Right cardiac atrium (tissue), 5 donors: Measurements from ENCODE around the gene EPM2A. TPM values are rescaled to one million over a fixed set of nuclear protein-coding genes. Genes with fewer than 3 reads are reported as not detected.
A peak's percentile ranks its signal among the peaks of the same experiment; 100 is the strongest.

ENCODE experiments used
- ATAC-seq, 2 donors: fragments of 200-7000 bp; cut with Tn5 transposase; one replicate each; pipeline versions ENCODE4 v1.8.0 to v1.9.1; 2020; ENCODE audit warnings: moderate library complexity in 2 of 2, mild to moderate bottlenecking in 1 of 2
- DNase-seq, 3 donors: peaks; one replicate each; pipeline ENCODE4 v3.0.0-alpha.2; 2020
- H3K27ac ChIP-seq: one replicate; pipeline ENCODE4 v1.5.1; 2013; ENCODE audit warnings: mild to moderate bottlenecking, low read length, control low read depth, moderate library complexity
- H3K27me3 ChIP-seq: one replicate; pipeline ENCODE4 v1.6.1; 2013; ENCODE audit not compliant: control insufficient read depth, insufficient read depth
- H3K4me1 ChIP-seq: one replicate; pipeline ENCODE4 v1.6.1; 2013; ENCODE audit warnings: low read length; ENCODE audit not compliant: control insufficient read depth, insufficient read depth
- H3K4me3 ChIP-seq: one replicate; pipeline ENCODE4 v1.5.1; 2013; ENCODE audit warnings: low read length, control low read depth
- H3K9me3 ChIP-seq: one replicate; pipeline ENCODE4 v1.6.1; 2013; ENCODE audit warnings: low read length; ENCODE audit not compliant: control insufficient read depth
- WGBS: extraction: QIAGEN DNeasy Blood & Tissue Kit; methylation state at CpG from one replicate; pipeline ENCODE4 v1.1.7; 2013; 5-methylcytosine and 5-hydroxymethylcytosine counted together
- intact Hi-C, 4 donors: fragments of 100-400 bp; cut with DNase I; formaldehyde crosslinking; loops; one replicate each; pipeline versions ENCODE4 v1.11.0 to v1.14.0; 2022 to 2023
- polyA plus RNA-seq: library from polyadenylated mRNA; stranded (reverse); fragments of 200-250 nt; gene quantifications from one replicate; pipeline ENCODE4 v1.2.3, GENCODE V29; 2013
- total RNA-seq, 4 donors: library from RNA; stranded (reverse); fragmentation: NEBNext Ultra II Directional; extraction: Animal tissue kit (Norgen Biotek cat#: 25700); gene quantifications; one replicate each; pipeline ENCODE4 v1.2.1, GENCODE V29; 2021
- donor health status: healthy with polysubstance abuse.
- donor health status: DM: no; HTN: yes; CAD: no.
- donor health status: DM: no; HTN: no; CAD: no.
- donor health status: DM: no; HTN: yes; CAD: no; lungs with severe emphysema.
- donor health status: DM: yes; HTN: yes; CAD: no.

Gene EPM2A
- total and polyA plus RNA-seq, 5 donors, result 13.7 to 42.3 (median 37.9) TPM

DNA sequence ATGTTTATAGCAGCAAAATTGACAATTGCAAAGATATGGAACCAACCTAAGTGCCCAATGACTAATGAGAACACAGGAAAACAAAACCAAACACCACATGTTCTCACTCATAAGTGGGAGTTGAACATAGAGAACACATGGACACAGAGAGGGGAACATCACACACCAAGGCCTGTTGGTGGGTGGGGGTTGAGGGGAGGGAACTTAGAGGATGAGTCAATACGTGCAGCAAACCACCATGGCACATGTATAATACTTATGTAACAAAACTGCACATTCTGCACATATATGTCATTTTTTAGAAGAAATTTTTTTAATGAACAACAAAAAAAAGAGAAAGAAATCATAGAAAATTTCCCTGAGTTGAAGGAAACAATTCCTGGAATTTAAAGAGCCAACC, 3.9 kb downstream of the EPM2A start:
- 71% methylated on average over 1 of the region's 1 CpG for WGBS

DNA sequence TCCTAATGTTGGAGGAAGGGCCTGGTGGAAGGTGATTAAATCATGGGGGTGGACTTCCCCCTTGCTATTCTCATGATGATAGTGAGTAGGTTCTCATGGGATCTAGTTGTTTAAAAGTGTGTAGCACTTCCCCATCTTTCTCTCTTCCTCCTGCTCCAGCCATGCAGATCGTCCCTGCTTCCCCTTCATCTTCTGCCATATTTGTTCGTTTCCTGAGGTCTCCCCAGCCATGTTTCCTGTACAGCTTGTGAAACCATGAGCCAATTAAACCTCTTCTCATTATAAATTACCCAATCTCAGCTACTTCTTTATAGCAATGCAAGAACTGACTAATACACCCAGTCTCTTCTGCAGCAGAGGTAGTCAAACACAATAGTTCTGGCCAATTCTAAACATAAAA, 5.4 kb downstream of the EPM2A start:
- 79% methylated on average over 2 of the region's 2 CpGs for WGBS
- intact Hi-C loops, result loop anchor here in 1 of 4 donors (10.0 kb wide), 1 partner anchor 165 kb away; no protein-coding TSS in a partner anchor
- DNase-seq (no peak), ATAC-seq (no peak)
- Histone ChIP-seq H3K27ac (no peak overlapping the region), H3K4me3 (no peak overlapping the region), H3K9me3 (no peaks in the 10 kb centered on the region), H3K27me3 (no peaks in the 10 kb centered on the region), H3K4me1 (no peaks in the 10 kb centered on the region)

More for the DNA sequence above, 3.9 kb downstream of the EPM2A start:
- Histone ChIP-seq H3K4me3 (no peak overlapping the region), H3K27me3 (no peaks in the 10 kb centered on the region), H3K4me1 (no peaks in the 10 kb centered on the region), H3K27ac (no peak overlapping the region), H3K9me3 (no peaks in the 10 kb centered on the region)
- DNase-seq (no peak), ATAC-seq (no peak)
- intact Hi-C loops, result loop anchor here in 1 of 4 donors (10.0 kb wide), 1 partner anchor 163 kb away; no protein-coding TSS in a partner anchor

DNA sequence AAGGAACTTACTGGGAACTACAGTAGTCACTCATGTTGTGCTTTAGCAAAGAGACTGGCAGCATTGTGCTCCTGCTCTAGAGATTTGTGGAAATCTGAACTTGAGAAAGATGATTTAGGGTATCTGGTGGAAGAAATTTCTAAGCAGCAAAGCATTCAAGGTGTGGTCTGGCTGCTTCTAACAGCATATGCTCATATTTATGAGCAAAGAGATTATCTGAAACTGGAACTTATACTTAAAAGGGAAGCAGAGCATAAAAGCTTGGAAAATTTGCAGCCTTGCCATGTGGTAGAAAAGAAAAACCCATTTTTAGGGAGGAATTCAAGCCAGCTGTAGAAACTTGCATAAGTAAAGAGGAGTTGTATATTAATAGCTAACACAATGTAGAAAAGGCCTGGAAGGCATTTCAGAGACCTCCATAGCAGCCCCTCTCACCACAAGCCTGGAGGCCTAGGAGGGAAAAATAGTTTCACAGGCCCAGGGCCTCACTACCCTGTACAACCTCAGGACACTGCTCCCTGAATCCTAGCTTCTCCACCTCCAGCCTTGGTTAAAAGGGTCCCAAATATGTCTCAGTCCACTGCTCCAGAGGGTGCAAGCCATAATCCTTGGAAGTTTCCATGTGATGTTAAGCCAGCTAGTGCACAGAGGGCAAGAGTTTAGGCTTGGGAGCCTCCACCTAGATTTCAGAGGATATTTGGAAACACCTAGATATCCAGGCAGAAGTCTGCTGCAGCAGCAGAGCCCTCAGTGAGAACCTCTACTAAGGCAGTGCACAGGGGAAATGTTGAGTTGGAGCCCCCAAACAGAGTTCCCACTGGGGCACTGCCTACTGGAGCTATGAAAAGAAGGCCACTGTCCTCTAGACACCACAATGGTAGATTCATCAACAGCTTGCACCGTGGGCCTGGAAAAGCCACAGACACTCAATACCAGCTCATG, 6.6 kb downstream of the EPM2A start:
- no peak overlapping the region for H3K27ac ChIP-seq
- no peaks in the 10 kb centered on the region for H3K9me3 ChIP-seq
- 95% methylated on average over 1 of the region's 1 CpG for WGBS
- no peak overlapping the region for H3K4me3 ChIP-seq
- H3K27me3 ChIP-seq, result no peaks in the 10 kb centered on the region
- no peaks in the 10 kb centered on the region for H3K4me1 ChIP-seq
- ATAC-seq (no peak), DNase-seq (no peak)
- intact Hi-C loops, result no loop called here

DNA sequence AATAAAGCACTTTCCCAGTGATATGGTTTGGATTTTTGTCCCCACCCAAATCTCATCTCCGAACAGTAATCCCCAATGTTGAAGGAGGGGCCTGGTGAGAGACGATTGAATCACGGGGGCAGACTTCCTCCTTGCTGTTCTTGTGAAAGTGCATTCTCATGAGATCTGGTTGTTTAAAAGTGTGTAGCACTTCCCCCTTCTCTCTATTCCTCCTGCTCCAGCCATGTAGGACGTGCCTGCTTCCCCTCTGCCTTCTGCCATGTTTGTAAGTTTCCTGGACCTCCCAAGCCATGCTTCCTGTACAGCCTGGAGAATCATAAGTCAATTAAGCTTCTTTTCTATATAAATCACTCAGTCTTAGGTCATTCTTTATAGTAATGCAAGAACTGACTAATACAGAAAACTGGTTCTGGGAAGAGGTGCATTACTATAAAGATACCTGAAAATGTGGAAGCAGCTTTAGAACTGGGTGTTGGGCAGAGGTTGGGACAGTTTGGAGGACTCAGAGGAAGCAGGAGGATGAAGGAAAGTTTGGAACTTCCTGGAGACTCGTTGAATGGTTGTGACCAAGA, 7.4 kb downstream of the EPM2A start:
- ATAC-seq (no peak), DNase-seq (no peak)
- H3K27ac ChIP-seq, result no peak overlapping the region
- H3K4me3 ChIP-seq, result no peak overlapping the region
- 71% methylated on average over 5 of the region's 5 CpGs for WGBS
- no peaks in the 10 kb centered on the region for H3K9me3 ChIP-seq
- no peaks in the 10 kb centered on the region for H3K4me1 ChIP-seq
- intact Hi-C loops, result no loop called here
- no peaks in the 10 kb centered on the region for H3K27me3 ChIP-seq

DNA sequence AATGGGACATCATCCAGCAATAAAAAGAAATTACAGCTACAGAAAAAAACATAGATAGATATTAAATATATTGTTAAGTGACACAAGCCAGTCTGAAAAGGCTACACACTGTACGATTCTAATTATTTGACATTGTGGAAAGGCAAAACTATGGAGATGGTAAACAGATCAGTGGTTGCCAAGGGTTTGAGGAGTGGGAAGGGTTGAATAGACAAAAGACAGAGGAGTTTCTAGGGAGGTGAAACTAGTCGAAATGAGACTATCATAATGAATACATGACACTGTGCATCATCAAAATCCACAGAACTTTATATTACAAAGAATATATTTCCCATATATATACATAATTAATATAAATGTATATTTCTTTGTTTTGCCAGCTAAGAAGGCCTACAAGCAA, 9.8 kb downstream of the EPM2A start:
- no peak for DNase-seq
- intact Hi-C loops, result no loop called here
- Histone ChIP-seq H3K27ac (no peak overlapping the region), H3K9me3 (no peaks in the 10 kb centered on the region), H3K4me3 (no peak overlapping the region), H3K27me3 (no peaks in the 10 kb centered on the region), H3K4me1 (no peaks in the 10 kb centered on the region)
- WGBS, result 87% methylated on average over 2 of the region's 2 CpGs
- no peak for ATAC-seq

DNA sequence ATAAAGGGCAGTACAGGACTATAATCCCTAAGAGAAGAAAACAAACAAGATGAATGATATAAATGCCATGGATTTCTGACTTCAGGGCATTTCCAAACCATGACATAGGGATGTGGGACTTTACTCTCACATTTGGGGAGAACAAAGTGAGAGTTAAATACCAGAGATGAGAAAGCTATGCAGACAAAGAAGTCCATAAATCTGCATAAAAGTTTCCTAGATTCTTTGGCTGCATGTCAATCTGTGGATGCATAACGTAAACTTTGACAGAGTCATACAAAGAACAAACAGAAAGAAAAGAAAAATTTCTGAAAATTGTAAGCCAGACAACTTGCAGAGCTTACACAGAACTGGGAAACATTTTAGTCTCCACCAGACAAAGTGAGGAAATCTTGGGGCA, 11.7 kb downstream of the EPM2A start:
- no peaks in the 10 kb centered on the region for H3K4me1 ChIP-seq
- WGBS, result 87% methylated on average over 1 of the region's 1 CpG
- DNase-seq (no peak), ATAC-seq (no peak)
- no peaks in the 10 kb centered on the region for H3K9me3 ChIP-seq
- no peak overlapping the region for H3K4me3 ChIP-seq
- intact Hi-C loops, result no loop called here
- no peaks in the 10 kb centered on the region for H3K27me3 ChIP-seq
- H3K27ac ChIP-seq, result no peak overlapping the region

DNA sequence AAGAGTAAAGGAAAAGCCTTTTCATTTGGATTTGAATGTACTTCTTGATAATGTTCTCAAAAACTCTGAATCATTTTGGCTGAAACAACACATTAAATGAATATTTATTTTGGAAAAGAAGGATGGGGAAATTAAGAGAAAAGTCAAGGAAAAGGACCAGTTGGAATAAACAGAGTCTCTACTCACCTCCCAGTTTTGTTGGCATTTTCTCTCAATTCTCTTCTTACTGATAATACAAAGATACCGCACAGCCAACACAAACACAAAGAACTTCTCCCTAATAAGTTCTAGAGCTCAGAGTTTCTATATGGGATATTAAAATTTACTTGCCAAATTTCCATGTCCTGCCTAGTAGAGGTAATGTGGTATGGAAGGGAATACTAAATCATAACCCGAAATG, 13.1 kb downstream of the EPM2A start:
- no peaks in the 10 kb centered on the region for H3K4me1 ChIP-seq
- DNase-seq, result no peak
- no peak overlapping the region for H3K27ac ChIP-seq
- H3K4me3 ChIP-seq, result no peak overlapping the region
- no peaks in the 10 kb centered on the region for H3K27me3 ChIP-seq
- 72% methylated on average over 2 of the region's 2 CpGs for WGBS
- intact Hi-C loops, result no loop called here
- H3K9me3 ChIP-seq, result no peaks in the 10 kb centered on the region
- ATAC-seq, result peak in 1 of 2 donors; percentile 69

DNA sequence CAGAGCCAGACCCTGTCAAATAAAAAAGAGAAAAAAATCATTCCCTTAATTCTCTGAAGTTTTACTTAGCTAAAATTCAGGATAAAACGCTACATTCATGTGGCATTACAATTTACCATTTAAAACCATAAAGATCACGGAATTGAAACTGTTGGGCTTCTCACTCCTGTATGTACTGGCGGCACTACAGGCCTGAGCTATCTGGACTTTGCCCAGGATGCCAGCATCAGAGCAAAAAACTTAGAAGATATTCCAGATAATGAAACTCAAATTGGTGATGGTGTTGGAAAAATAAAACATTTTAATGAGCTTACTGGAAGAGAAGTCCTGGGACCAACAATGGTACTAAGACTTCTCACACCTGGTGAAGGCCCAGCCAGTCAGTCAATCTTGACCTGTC, 14.2 kb downstream of the EPM2A start:
- H3K4me1 ChIP-seq, result no peaks in the 10 kb centered on the region
- H3K27me3 ChIP-seq, result no peaks in the 10 kb centered on the region
- H3K4me3 ChIP-seq, result no peak overlapping the region
- intact Hi-C loops, result no loop called here
- no peaks in the 10 kb centered on the region for H3K9me3 ChIP-seq
- no peak overlapping the region for H3K27ac ChIP-seq
- 98% methylated on average over 3 of the region's 3 CpGs for WGBS
- DNase-seq (no peak), ATAC-seq (no peak)

DNA sequence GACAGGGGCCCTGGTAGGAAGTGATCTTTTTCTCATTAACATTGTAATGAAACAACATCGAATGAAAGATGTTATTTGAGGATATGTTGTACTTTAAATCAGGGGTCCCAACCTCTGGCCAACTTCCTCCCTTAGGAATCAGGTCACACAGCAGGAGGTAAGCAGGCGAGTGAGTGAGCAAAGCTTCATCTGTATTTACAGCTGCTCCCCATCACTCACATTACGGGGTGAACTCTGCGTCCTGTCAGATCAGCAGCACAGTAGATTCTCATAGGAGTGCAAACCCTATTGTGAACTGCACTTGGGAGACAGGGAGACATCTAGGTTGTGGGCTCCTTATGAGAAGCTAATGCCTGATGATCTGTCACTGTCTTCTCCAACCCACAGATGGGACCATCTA, 19.9 kb downstream of the EPM2A start:
- no peaks in the 10 kb centered on the region for H3K4me1 ChIP-seq
- 72% methylated on average over 4 of the region's 4 CpGs for WGBS
- intact Hi-C loops, result no loop called here
- H3K27me3 ChIP-seq, result no peaks in the 10 kb centered on the region
- DNase-seq (no peak), ATAC-seq (no peak)
- H3K4me3 ChIP-seq, result no peak overlapping the region
- H3K9me3 ChIP-seq, result no peaks in the 10 kb centered on the region
- no peak overlapping the region for H3K27ac ChIP-seq

DNA sequence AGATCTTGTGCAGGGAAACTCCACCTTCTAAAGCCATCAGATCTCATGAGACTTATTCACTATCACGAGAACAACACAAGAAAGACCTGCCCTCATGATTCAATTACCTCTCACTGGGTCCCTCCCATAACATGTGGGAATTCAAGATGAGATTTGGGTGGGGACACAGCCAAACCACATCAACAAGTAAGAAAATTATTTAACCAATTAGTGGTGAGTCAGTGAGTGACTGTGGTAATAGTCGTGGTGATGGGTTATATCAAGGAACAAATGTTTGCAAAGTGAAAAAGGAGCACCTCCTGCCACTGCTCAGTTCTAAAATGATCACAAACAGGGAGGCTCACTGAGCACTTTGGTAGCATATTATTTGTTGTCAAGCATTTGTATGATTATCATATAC, 20.6 kb downstream of the EPM2A start:
- no peak for DNase-seq
- Histone ChIP-seq H3K27ac (no peak overlapping the region), H3K9me3 (no peaks in the 10 kb centered on the region), H3K27me3 (no peaks in the 10 kb centered on the region), H3K4me1 (no peaks in the 10 kb centered on the region), H3K4me3 (no peak overlapping the region)
- intact Hi-C loops, result no loop called here
- WGBS, result 91% methylated on average over 2 of the region's 2 CpGs
- no peak for ATAC-seq

DNA sequence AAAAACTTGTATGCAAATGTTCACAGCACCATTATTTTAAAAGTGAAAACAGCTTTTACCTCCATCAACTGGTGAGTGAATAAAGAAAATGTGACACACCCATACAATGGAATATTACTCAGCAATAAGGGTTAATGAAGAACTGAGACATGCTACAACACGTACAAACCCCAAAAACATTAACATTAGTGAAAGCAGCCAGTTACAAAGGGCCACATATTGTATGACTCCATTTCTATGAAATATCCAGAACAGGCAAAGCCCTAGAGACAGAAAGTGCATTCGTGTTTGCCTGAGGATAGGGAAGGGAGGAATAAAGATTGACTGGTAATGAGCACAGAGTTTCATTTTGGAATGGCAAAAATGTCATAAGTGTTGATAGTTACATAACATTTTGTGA, 21.5 kb downstream of the EPM2A start:
- Histone ChIP-seq H3K4me1 (no peaks in the 10 kb centered on the region), H3K9me3 (no peaks in the 10 kb centered on the region), H3K4me3 (no peak overlapping the region), H3K27me3 (no peaks in the 10 kb centered on the region), H3K27ac (no peak overlapping the region)
- DNase-seq (no peak), ATAC-seq (no peak)
- intact Hi-C loops, result no loop called here
- WGBS, result 82% methylated on average over 2 of the region's 2 CpGs
